ENCODE results near the gene SBF2. TPM values are rescaled to one million over a fixed set of nuclear protein-coding genes. Genes with fewer than 3 reads are reported as not detected.

The SBF2 gene
- total RNA-seq, 1 experiment from 2014 or later, result 31.3 TPM

GRCh38 chr11:10303558-10304363 is 9.7 kb upstream of the SBF2 start:
- ATAC-seq, result peak; percentile 3
- H3K9me2 ChIP-seq (replicated peaks; ENCODE audit: low read length), result no peaks in the 10 kb centered on the region
- no peaks in the 10 kb centered on the region for H3K36me3 ChIP-seq (ENCODE audit: low read depth, low read length)
- TSS peak; percentile 80 for BruUV-seq (replicated peaks)
- H3K4me3 ChIP-seq (ENCODE audit: low read length), result peak overlapping the region; percentile 93
- ChIA-PET POLR2A (ENCODE audit: unreplicated experiment) (interaction anchor here (0.6 to 0.7 kb wide), 3 partner anchors 11 to 843 kb away, joined by 3 to 5 read pairs (median 3); partner anchors contain the start of gene ZNF143), CTCF (interaction anchor here (0.6 to 1.9 kb wide), 6 partner anchors 76 to 265 kb away, joined by 3 to 9 read pairs (median 5); no protein-coding TSS in a partner anchor)
- peaks cover 55% of the 10 kb centered on the region for H3K79me2 ChIP-seq (ENCODE audit: low read length)
- H2AFZ ChIP-seq (ENCODE audit: low read length), result peak overlapping the region; percentile 65
- H3K4me2 ChIP-seq (ENCODE audit: low read length), result peak overlapping the region; percentile 96
- peak; percentile 67 for DNase-seq
- H3K4me1 ChIP-seq (ENCODE audit: insufficient read depth, low read length), result peaks cover 24% of the 10 kb centered on the region
- H4K20me1 ChIP-seq (ENCODE audit: low read length), result peaks cover 10% of the 10 kb centered on the region
- H3K9me3 ChIP-seq (ENCODE audit: low read length), result no peaks in the 10 kb centered on the region
- no peaks in the 10 kb centered on the region for H3F3A ChIP-seq (ENCODE audit: low read length, unreplicated experiment)
- TF ChIP-seq EZH2phosphoT487 (IDR thresholded peaks at IDR 0.05; ENCODE audit: borderline replicate concordance, low read length) (no peak), CTCF (conservative IDR thresholded peaks at IDR 0.05; ENCODE audit: low read depth, low read length) (no peak), EZH2 (IDR thresholded peaks at IDR 0.05; ENCODE audit: low read length, unreplicated experiment) (no peak)
- no peaks in the 10 kb centered on the region for H3K27me3 ChIP-seq (ENCODE audit: low read length)
- H3K27ac ChIP-seq (ENCODE audit: low read length), result peak overlapping the region; percentile 55
- peak overlapping the region; percentile 70 for H3K9ac ChIP-seq (ENCODE audit: low read length)
- intact Hi-C loops (cut with micrococcal nuclease), result loop anchor here (1.0 kb wide), 1 partner anchor 10 kb away; no protein-coding TSS in a partner anchor

- H3K9ac ChIP-seq (ENCODE audit: low read length), result peak overlapping the region; percentile 70
- no peaks in the 10 kb centered on the region for H3K9me3 ChIP-seq (ENCODE audit: low read length)
- no peak for TF ChIP-seq EZH2phosphoT487 (IDR thresholded peaks at IDR 0.05; ENCODE audit: borderline replicate concordance, low read length)
- TF ChIP-seq EZH2 (IDR thresholded peaks at IDR 0.05; ENCODE audit: low read length, unreplicated experiment), result no peak
- TF ChIP-seq CTCF (conservative IDR thresholded peaks at IDR 0.05; ENCODE audit: low read depth, low read length), result no peak
- POLR2A ChIA-PET (ENCODE audit: unreplicated experiment), result interaction anchor here (0.6 to 0.7 kb wide), 2 partner anchors 12 to 154 kb away, joined by 3 to 5 read pairs; no protein-coding TSS in a partner anchor
- peak; percentile 3 for ATAC-seq
- H3F3A ChIP-seq (ENCODE audit: low read length, unreplicated experiment), result no peaks in the 10 kb centered on the region
- H3K79me2 ChIP-seq (ENCODE audit: low read length), result peaks cover 55% of the 10 kb centered on the region
- peak; percentile 67 for DNase-seq
- CTCF ChIA-PET, result no interaction called here
- no peaks in the 10 kb centered on the region for H3K27me3 ChIP-seq (ENCODE audit: low read length)
- H3K9me2 ChIP-seq (replicated peaks; ENCODE audit: low read length), result no peaks in the 10 kb centered on the region
- BruUV-seq (replicated peaks), result no TSS peak
- H3K4me2 ChIP-seq (ENCODE audit: low read length), result peak overlapping the region; percentile 96
- intact Hi-C loops (cut with micrococcal nuclease), result no loop called here
- peak overlapping the region; percentile 65 for H2AFZ ChIP-seq (ENCODE audit: low read length)
- H3K4me1 ChIP-seq (ENCODE audit: insufficient read depth, low read length), result peaks cover 21% of the 10 kb centered on the region
- peak overlapping the region; percentile 93 for H3K4me3 ChIP-seq (ENCODE audit: low read length)
- no peaks in the 10 kb centered on the region for H3K36me3 ChIP-seq (ENCODE audit: low read depth, low read length)
- peak overlapping the region; percentile 55 for H3K27ac ChIP-seq (ENCODE audit: low read length)
- H4K20me1 ChIP-seq (ENCODE audit: low read length), result peaks cover 10% of the 10 kb centered on the region
These were observed 8.9 kb upstream of the SBF2 start for GRCh38 chr11:10302744-10303557.
